WTC11 (cell line): Measurements from ENCODE around the gene VEZT. TPM values are rescaled to one million over a fixed set of nuclear protein-coding genes. Genes with fewer than 3 reads are reported as not detected.

Experiments
- ATF1 ChIP-seq: sonication (generic); formaldehyde crosslinking; IDR thresholded peaks from 2 replicates; pipeline ENCODE4 v1.8.1; 2023; ENCODE audit warnings: mild to moderate bottlenecking, moderate library complexity, missing genetic modification reagents
- CREM ChIP-seq: sonication (generic); formaldehyde crosslinking; IDR thresholded peaks from 2 replicates; pipeline ENCODE4 v1.8.1; 2022; ENCODE audit warnings: mild to moderate bottlenecking, missing genetic modification reagents, moderate library complexity
- EMX1 ChIP-seq: fragments of 250-450 bp; sonication (Bioruptor Pico); IDR thresholded peaks from 2 replicates; pipeline ENCODE4 v1.8.0; 2021; ENCODE audit warnings: mild to moderate bottlenecking
- GABPB1 ChIP-seq: sonication (generic); formaldehyde crosslinking; IDR thresholded peaks from 2 replicates; pipeline ENCODE4 v1.8.1; 2023; ENCODE audit warnings: mild to moderate bottlenecking, missing genetic modification reagents
- GTF2I ChIP-seq: fragments of 250-450 bp; sonication (Bioruptor Pico); conservative IDR thresholded peaks from 2 replicates; pipeline ENCODE4 v1.4.0; 2021; ENCODE audit warnings: mild to moderate bottlenecking
- JAZF1 ChIP-seq: fragments of 250-450 bp; sonication (Bioruptor Pico); IDR thresholded peaks from 2 replicates; pipeline ENCODE4 v1.9.0; 2021; ENCODE audit warnings: moderate library complexity, mild to moderate bottlenecking, inconsistent platforms
- JUN ChIP-seq: sonication (generic); formaldehyde crosslinking; IDR thresholded peaks from 2 replicates; pipeline ENCODE4 v1.8.0; 2023; ENCODE audit warnings: mild to moderate bottlenecking, missing genetic modification reagents
- KAT7 ChIP-seq: sonication (generic); formaldehyde crosslinking; IDR thresholded peaks from 2 replicates; pipeline ENCODE4 v1.8.1; 2023; ENCODE audit warnings: missing genetic modification reagents, mild to moderate bottlenecking, borderline replicate concordance
- NFE2L1 ChIP-seq: sonication (generic); formaldehyde crosslinking; IDR thresholded peaks from 2 replicates; pipeline ENCODE4 v1.8.1; 2023; ENCODE audit warnings: missing genetic modification reagents
- NR2C2 ChIP-seq: sonication (generic); formaldehyde crosslinking; IDR thresholded peaks from 2 replicates; pipeline ENCODE4 v1.8.0; 2022; ENCODE audit warnings: mild to moderate bottlenecking, missing genetic modification reagents
- PRRX2 ChIP-seq: fragments of 250-450 bp; sonication (Bioruptor Pico); IDR thresholded peaks from 2 replicates; pipeline ENCODE4 v1.8.0; 2021; ENCODE audit warnings: mild to moderate bottlenecking
- SOX15 ChIP-seq: fragments of 250-450 bp; sonication (Bioruptor Pico); IDR thresholded peaks from 2 replicates; pipeline ENCODE4 v1.9.0; 2021; ENCODE audit warnings: mild to moderate bottlenecking
- ZNF396 ChIP-seq: fragments of 250-450 bp; sonication (Bioruptor Pico); IDR thresholded peaks from 2 replicates; pipeline ENCODE4 v1.8.0; 2021; ENCODE audit warnings: mild to moderate bottlenecking, moderate library complexity, borderline replicate concordance
- ZNF423 ChIP-seq: fragments of 250-450 bp; sonication (Bioruptor Pico); IDR thresholded peaks from 2 replicates; pipeline ENCODE4 v2.1.2; 2022; ENCODE audit warnings: mild to moderate bottlenecking, moderate library complexity
- ZNF671 ChIP-seq: fragments of 250-450 bp; sonication (Bioruptor Pico); IDR thresholded peaks from 2 replicates; pipeline ENCODE4 v1.8.0; 2021; ENCODE audit warnings: mild to moderate bottlenecking
- total RNA-seq: library from RNA; stranded (reverse); gene quantifications from 3 replicates; pipeline ENCODE4 v1.2.3, GENCODE V29; 2021
- TF ChIP-seq, protein P1 (sequence below): sonication (generic); formaldehyde crosslinking; conservative IDR thresholded peaks from 2 replicates; pipeline ENCODE4 v1.8.1; 2023; ENCODE audit warnings: mild to moderate bottlenecking, low read depth, missing genetic modification reagents, moderate library complexity
- TF ChIP-seq, protein P2 (sequence below): sonication (generic); formaldehyde crosslinking; IDR thresholded peaks from 2 replicates; pipeline ENCODE4 v1.8.1; 2023; ENCODE audit warnings: mild to moderate bottlenecking, missing genetic modification reagents
- TF ChIP-seq, protein P3 (sequence below): fragments of 250-450 bp; sonication (Bioruptor Pico); conservative IDR thresholded peaks from 2 replicates; pipeline ENCODE4 v1.9.0; 2021; ENCODE audit warnings: mild to moderate bottlenecking
- TF ChIP-seq, protein P4 (sequence below): sonication (generic); formaldehyde crosslinking; IDR thresholded peaks from 2 replicates; pipeline ENCODE4 v1.8.1; 2023; ENCODE audit warnings: mild to moderate bottlenecking, moderate library complexity, missing genetic modification reagents
- TF ChIP-seq, protein P5 (sequence below): sonication (generic); formaldehyde crosslinking; IDR thresholded peaks from 2 replicates; pipeline ENCODE4 v1.8.0; 2022; ENCODE audit warnings: mild to moderate bottlenecking, missing genetic modification reagents
- TF ChIP-seq, protein P6 (sequence below): sonication (generic); formaldehyde crosslinking; IDR thresholded peaks from 2 replicates; pipeline ENCODE4 v1.8.1; 2023; ENCODE audit warnings: mild to moderate bottlenecking, missing genetic modification reagents, moderate library complexity
- TF ChIP-seq, protein P7 (sequence below): fragments of 250-450 bp; sonication (Bioruptor Pico); IDR thresholded peaks from 2 replicates; pipeline ENCODE4 v1.9.0; 2021; ENCODE audit warnings: mild to moderate bottlenecking
- TF ChIP-seq, protein P8 (sequence below): sonication (generic); formaldehyde crosslinking; IDR thresholded peaks from 2 replicates; pipeline ENCODE4 v1.8.0; 2023; ENCODE audit warnings: missing genetic modification reagents

Gene VEZT
- total RNA-seq, 1 experiment from 2014 or later, result 54.5 TPM

DNA sequence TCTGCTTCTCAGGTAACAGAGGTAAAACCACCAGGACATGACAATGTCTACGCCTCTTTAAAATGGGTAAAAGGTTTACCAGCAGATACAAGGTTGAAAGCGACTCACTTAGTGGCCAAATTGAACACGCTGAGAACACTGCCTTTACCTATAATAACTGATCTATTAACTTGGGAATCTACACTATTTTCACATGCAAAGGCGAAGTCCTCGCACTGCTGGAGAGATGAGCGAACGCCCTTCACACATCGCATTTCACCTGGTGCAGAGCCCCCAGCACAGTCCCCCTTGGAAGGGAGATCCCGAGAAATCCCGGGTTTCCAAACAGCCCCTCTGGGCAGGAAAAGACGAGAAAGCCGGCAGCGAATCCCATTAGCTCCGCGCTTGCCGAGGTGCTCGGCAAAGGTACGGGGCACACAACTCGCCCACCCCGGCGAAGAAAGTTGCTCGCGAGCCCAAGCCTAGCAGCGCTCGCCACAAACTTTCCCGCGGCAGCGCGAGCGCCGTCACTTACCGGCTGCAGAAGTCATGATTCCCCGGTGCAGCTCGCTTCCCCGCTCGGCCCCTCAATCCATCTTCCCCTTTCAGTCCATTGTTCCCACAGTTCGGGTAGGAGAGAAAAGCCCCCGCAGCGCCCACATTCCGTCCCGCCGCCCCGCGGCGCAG, 763 bp upstream of the VEZT start (continued):
- TF ChIP-seq, protein P1, sequence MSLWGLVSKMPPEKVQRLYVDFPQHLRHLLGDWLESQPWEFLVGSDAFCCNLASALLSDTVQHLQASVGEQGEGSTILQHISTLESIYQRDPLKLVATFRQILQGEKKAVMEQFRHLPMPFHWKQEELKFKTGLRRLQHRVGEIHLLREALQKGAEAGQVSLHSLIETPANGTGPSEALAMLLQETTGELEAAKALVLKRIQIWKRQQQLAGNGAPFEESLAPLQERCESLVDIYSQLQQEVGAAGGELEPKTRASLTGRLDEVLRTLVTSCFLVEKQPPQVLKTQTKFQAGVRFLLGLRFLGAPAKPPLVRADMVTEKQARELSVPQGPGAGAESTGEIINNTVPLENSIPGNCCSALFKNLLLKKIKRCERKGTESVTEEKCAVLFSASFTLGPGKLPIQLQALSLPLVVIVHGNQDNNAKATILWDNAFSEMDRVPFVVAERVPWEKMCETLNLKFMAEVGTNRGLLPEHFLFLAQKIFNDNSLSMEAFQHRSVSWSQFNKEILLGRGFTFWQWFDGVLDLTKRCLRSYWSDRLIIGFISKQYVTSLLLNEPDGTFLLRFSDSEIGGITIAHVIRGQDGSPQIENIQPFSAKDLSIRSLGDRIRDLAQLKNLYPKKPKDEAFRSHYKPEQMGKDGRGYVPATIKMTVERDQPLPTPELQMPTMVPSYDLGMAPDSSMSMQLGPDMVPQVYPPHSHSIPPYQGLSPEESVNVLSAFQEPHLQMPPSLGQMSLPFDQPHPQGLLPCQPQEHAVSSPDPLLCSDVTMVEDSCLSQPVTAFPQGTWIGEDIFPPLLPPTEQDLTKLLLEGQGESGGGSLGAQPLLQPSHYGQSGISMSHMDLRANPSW (CRISPR knock-in tag), result no peak
- no peak for TF ChIP-seq ZNF423 (CRISPR knock-in tag)
- no peak for TF ChIP-seq JUN
- no peak for TF ChIP-seq SOX15 (CRISPR knock-in tag)
- TF ChIP-seq ATF1 (CRISPR knock-in tag), result no peak; the same call in 1 of the 2 replicates
- TF ChIP-seq, protein P2, sequence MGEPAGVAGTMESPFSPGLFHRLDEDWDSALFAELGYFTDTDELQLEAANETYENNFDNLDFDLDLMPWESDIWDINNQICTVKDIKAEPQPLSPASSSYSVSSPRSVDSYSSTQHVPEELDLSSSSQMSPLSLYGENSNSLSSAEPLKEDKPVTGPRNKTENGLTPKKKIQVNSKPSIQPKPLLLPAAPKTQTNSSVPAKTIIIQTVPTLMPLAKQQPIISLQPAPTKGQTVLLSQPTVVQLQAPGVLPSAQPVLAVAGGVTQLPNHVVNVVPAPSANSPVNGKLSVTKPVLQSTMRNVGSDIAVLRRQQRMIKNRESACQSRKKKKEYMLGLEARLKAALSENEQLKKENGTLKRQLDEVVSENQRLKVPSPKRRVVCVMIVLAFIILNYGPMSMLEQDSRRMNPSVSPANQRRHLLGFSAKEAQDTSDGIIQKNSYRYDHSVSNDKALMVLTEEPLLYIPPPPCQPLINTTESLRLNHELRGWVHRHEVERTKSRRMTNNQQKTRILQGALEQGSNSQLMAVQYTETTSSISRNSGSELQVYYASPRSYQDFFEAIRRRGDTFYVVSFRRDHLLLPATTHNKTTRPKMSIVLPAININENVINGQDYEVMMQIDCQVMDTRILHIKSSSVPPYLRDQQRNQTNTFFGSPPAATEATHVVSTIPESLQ, result no peak
- TF ChIP-seq, protein P3, sequence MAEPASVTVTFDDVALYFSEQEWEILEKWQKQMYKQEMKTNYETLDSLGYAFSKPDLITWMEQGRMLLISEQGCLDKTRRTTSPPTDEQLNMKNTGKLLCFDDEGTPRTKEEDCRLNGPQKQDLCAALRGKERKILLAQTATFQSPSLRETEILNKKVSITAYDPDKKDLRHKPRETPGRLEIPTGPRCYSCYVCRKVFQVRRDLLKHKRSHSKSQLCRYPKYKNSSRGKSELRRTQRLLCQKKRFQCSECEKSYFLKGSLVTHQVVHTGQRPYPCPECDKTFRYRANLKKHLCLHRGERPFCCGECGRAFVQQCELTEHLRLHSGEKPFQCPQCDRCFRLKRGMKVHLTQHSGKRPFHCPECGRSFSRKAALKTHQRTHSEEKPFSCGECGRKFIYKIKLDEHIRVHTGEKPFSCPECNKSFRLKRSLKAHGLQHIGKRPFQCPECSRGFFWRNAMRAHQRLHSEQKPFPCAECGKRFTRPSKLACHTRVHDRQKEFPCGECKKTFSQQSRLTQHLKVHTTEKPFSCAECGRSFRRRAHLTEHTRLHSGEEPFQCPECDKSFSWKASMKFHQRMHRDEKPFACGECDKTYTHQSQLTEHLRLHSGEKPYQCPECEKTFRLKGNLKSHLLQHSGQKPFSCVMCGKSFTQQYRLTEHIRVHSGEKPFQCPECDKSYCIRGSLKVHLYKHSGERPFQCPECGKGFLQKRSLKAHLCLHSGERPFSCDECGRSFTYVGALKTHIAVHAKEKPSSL, result no peak
- no peak for TF ChIP-seq EMX1 (CRISPR knock-in tag)
- TF ChIP-seq ZNF671 (CRISPR knock-in tag), result no peak
- TF ChIP-seq, protein P4, sequence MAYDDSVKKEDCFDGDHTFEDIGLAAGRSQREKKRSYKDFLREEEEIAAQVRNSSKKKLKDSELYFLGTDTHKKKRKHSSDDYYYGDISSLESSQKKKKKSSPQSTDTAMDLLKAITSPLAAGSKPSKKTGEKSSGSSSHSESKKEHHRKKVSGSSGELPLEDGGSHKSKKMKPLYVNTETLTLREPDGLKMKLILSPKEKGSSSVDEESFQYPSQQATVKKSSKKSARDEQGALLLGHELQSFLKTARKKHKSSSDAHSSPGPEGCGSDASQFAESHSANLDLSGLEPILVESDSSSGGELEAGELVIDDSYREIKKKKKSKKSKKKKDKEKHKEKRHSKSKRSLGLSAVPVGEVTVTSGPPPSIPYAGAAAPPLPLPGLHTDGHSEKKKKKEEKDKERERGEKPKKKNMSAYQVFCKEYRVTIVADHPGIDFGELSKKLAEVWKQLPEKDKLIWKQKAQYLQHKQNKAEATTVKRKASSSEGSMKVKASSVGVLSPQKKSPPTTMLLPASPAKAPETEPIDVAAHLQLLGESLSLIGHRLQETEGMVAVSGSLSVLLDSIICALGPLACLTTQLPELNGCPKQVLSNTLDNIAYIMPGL (CRISPR knock-in tag), result no peak
- no peak for TF ChIP-seq PRRX2 (CRISPR knock-in tag)
- TF ChIP-seq, protein P5, sequence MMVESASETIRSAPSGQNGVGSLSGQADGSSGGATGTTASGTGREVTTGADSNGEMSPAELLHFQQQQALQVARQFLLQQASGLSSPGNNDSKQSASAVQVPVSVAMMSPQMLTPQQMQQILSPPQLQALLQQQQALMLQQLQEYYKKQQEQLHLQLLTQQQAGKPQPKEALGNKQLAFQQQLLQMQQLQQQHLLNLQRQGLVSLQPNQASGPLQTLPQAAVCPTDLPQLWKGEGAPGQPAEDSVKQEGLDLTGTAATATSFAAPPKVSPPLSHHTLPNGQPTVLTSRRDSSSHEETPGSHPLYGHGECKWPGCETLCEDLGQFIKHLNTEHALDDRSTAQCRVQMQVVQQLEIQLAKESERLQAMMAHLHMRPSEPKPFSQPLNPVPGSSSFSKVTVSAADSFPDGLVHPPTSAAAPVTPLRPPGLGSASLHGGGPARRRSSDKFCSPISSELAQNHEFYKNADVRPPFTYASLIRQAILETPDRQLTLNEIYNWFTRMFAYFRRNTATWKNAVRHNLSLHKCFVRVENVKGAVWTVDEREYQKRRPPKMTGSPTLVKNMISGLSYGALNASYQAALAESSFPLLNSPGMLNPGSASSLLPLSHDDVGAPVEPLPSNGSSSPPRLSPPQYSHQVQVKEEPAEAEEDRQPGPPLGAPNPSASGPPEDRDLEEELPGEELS (CRISPR knock-in tag), result no peak
- no peak for TF ChIP-seq NFE2L1 (CRISPR knock-in tag)
- TF ChIP-seq KAT7, result no peak
- no peak for TF ChIP-seq GTF2I (CRISPR knock-in tag)
- TF ChIP-seq, protein P6, sequence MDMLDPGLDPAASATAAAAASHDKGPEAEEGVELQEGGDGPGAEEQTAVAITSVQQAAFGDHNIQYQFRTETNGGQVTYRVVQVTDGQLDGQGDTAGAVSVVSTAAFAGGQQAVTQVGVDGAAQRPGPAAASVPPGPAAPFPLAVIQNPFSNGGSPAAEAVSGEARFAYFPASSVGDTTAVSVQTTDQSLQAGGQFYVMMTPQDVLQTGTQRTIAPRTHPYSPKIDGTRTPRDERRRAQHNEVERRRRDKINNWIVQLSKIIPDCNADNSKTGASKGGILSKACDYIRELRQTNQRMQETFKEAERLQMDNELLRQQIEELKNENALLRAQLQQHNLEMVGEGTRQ, result no peak
- TF ChIP-seq ZNF396, result no peak
- no peak for TF ChIP-seq GABPB1 (CRISPR knock-in tag)
- TF ChIP-seq JAZF1 (CRISPR knock-in tag), result no peak
- TF ChIP-seq, protein P7, sequence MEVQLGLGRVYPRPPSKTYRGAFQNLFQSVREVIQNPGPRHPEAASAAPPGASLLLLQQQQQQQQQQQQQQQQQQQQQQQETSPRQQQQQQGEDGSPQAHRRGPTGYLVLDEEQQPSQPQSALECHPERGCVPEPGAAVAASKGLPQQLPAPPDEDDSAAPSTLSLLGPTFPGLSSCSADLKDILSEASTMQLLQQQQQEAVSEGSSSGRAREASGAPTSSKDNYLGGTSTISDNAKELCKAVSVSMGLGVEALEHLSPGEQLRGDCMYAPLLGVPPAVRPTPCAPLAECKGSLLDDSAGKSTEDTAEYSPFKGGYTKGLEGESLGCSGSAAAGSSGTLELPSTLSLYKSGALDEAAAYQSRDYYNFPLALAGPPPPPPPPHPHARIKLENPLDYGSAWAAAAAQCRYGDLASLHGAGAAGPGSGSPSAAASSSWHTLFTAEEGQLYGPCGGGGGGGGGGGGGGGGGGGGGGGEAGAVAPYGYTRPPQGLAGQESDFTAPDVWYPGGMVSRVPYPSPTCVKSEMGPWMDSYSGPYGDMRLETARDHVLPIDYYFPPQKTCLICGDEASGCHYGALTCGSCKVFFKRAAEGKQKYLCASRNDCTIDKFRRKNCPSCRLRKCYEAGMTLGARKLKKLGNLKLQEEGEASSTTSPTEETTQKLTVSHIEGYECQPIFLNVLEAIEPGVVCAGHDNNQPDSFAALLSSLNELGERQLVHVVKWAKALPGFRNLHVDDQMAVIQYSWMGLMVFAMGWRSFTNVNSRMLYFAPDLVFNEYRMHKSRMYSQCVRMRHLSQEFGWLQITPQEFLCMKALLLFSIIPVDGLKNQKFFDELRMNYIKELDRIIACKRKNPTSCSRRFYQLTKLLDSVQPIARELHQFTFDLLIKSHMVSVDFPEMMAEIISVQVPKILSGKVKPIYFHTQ (CRISPR knock-in tag), result no peak
- 0 out of 2 replicates have a peak, but pooled peaks have one; percentile 24 for TF ChIP-seq NR2C2 (CRISPR knock-in tag)
- TF ChIP-seq, protein P8, sequence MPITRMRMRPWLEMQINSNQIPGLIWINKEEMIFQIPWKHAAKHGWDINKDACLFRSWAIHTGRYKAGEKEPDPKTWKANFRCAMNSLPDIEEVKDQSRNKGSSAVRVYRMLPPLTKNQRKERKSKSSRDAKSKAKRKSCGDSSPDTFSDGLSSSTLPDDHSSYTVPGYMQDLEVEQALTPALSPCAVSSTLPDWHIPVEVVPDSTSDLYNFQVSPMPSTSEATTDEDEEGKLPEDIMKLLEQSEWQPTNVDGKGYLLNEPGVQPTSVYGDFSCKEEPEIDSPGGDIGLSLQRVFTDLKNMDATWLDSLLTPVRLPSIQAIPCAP (CRISPR knock-in tag), result 0 out of 2 replicates have a peak, but pooled peaks have one; percentile 35
- 0 out of 2 replicates have a peak, but pooled peaks have one; percentile 4 for TF ChIP-seq CREM (CRISPR knock-in tag)
